WTC11 (cell line): ENCODE measurements around the gene GARS1. TPM values are rescaled to one million over a fixed set of nuclear protein-coding genes. Genes with fewer than 3 reads are reported as not detected.

Experiments used
- ATAC-seq: fragments of 200-7000 bp; cut with Tn5 transposase; 2 replicates; pipeline ENCODE4 v1.10.0; 2021; ENCODE audit warnings: mild to moderate bottlenecking, moderate library complexity
- CTCF ChIA-PET: fragments of 300-600 bp; sonication (Branson Sonifier 250); formaldehyde crosslinking; loops from one replicate; lab custom pipeline; 2021; ENCODE audit warnings: antibody characterized with exemption; lab: Charles Lee
- POLR2A ChIA-PET: fragments of 350-600 bp; sonication (Branson Sonifier 250); formaldehyde crosslinking; loops from one replicate; lab custom pipeline; 2021; ENCODE audit warnings: antibody characterized with exemption; lab: Charles Lee
- DNase-seq: peaks from one replicate; pipeline ENCODE4 v3.0.0; 2021; ENCODE audit warnings: low spot score
- H3K27ac Mint-ChIP-seq: 2 replicates; pipeline ENCODE4 v1.8.0; 2021; ENCODE audit warnings: mixed read lengths
- H3K27me3 Mint-ChIP-seq: 2 replicates; pipeline ENCODE4 v1.8.0; 2021; ENCODE audit warnings: low read depth, mild to moderate bottlenecking, moderate library complexity, mixed read lengths
- H3K36me3 Mint-ChIP-seq: 2 replicates; pipeline ENCODE4 v1.8.0; 2021; ENCODE audit warnings: mixed read lengths
- H3K4me1 Mint-ChIP-seq: 2 replicates; pipeline ENCODE4 v1.8.0; 2022; ENCODE audit warnings: mixed read lengths
- H3K4me3 Mint-ChIP-seq: 2 replicates; pipeline ENCODE4 v1.8.0; 2021; ENCODE audit warnings: mild to moderate bottlenecking, moderate library complexity, mixed read lengths
- H3K9me3 Mint-ChIP-seq: 2 replicates; pipeline ENCODE4 v1.8.0; 2021; ENCODE audit warnings: mixed read lengths
- AR ChIP-seq: fragments of 250-450 bp; sonication (Bioruptor Pico); IDR thresholded peaks from 2 replicates; pipeline ENCODE4 v1.9.0; 2021; ENCODE audit warnings: mild to moderate bottlenecking
- ARID4B ChIP-seq: sonication (generic); formaldehyde crosslinking; IDR thresholded peaks from 2 replicates; pipeline ENCODE4 v1.8.0; 2023; ENCODE audit warnings: missing genetic modification reagents, mild to moderate bottlenecking, borderline replicate concordance
- ATF2 ChIP-seq: sonication (generic); formaldehyde crosslinking; IDR thresholded peaks from 2 replicates; pipeline ENCODE4 v1.8.1; 2022; ENCODE audit warnings: low read depth, missing genetic modification reagents, borderline replicate concordance
- ATF3 ChIP-seq: sonication (generic); formaldehyde crosslinking; conservative IDR thresholded peaks from 2 replicates; pipeline ENCODE4 v1.8.1; 2022; ENCODE audit warnings: mild to moderate bottlenecking, missing genetic modification reagents
- FOXP1 ChIP-seq: sonication (generic); formaldehyde crosslinking; IDR thresholded peaks from 2 replicates; pipeline ENCODE4 v1.8.0; 2022; ENCODE audit warnings: missing genetic modification reagents, mild to moderate bottlenecking, moderate library complexity, borderline replicate concordance
- GRHL2 ChIP-seq: fragments of 250-450 bp; sonication (Bioruptor Pico); IDR thresholded peaks from 2 replicates; pipeline ENCODE4 v1.8.0; 2022; ENCODE audit warnings: mild to moderate bottlenecking, moderate library complexity; ENCODE audit not compliant: insufficient replicate concordance, severe bottlenecking
- HMGA2 ChIP-seq: fragments of 250-450 bp; sonication (Bioruptor Pico); IDR thresholded peaks from 2 replicates; pipeline ENCODE4 v1.4.0; 2021; ENCODE audit warnings: mild to moderate bottlenecking, moderate library complexity
- RELA ChIP-seq: sonication (generic); formaldehyde crosslinking; IDR thresholded peaks from 2 replicates; pipeline ENCODE4 v1.8.1; 2022; ENCODE audit warnings: missing genetic modification reagents, mild to moderate bottlenecking, borderline replicate concordance
- SP1 ChIP-seq: sonication (generic); formaldehyde crosslinking; conservative IDR thresholded peaks from 2 replicates; pipeline ENCODE4 v1.8.1; 2022; ENCODE audit warnings: missing genetic modification reagents
- TEAD4 ChIP-seq: sonication (generic); formaldehyde crosslinking; IDR thresholded peaks from 2 replicates; pipeline ENCODE4 v1.8.0; 2022; ENCODE audit warnings: mild to moderate bottlenecking, missing genetic modification reagents
- ZBTB43 ChIP-seq: sonication (generic); formaldehyde crosslinking; IDR thresholded peaks from 2 replicates; pipeline ENCODE4 v1.8.1; 2023; ENCODE audit warnings: mild to moderate bottlenecking, missing genetic modification reagents
- ZMAT4 ChIP-seq: fragments of 250-450 bp; sonication (Bioruptor Pico); IDR thresholded peaks from 2 replicates; pipeline ENCODE4 v1.9.0; 2021; ENCODE audit warnings: mild to moderate bottlenecking
- ZNF232 ChIP-seq: sonication (generic); formaldehyde crosslinking; IDR thresholded peaks from 2 replicates; pipeline ENCODE4 v1.8.0; 2022; ENCODE audit warnings: mild to moderate bottlenecking, missing genetic modification reagents
- ZNF396 ChIP-seq: fragments of 250-450 bp; sonication (Bioruptor Pico); IDR thresholded peaks from 2 replicates; pipeline ENCODE4 v1.8.0; 2021; ENCODE audit warnings: mild to moderate bottlenecking, moderate library complexity, borderline replicate concordance
- total RNA-seq: library from RNA; stranded (reverse); gene quantifications from 3 replicates; pipeline ENCODE4 v1.2.3, GENCODE V29; 2021

GARS1 gene
- total RNA-seq, 1 experiment from 2014 or later: 236 TPM

- no peak for TF ChIP-seq AR (CRISPR knock-in tag)
- no peak for TF ChIP-seq RELA
- TF ChIP-seq SP1 (CRISPR knock-in tag): no peak
- TF ChIP-seq ZNF396 (CRISPR knock-in tag): no peak
- TF ChIP-seq FOXP1 (CRISPR knock-in tag): no peak
- no peak for TF ChIP-seq TEAD4 (CRISPR knock-in tag)
- TF ChIP-seq HMGA2: no peak
- TF ChIP-seq, all 79 proteins: peak for 0
These were observed 57.5 kb downstream of the GARS1 start (continued) for GRCh38 chr7:30652132-30652531.

- CTCF ChIA-PET: interaction anchor here (1.3 kb wide), 1 partner anchor 89 kb away, joined by 3 read pairs; no protein-coding TSS in a partner anchor
- DNase-seq: no peak
- H3K36me3 Mint-ChIP-seq: no peaks in the 10 kb centered on the region
These were observed 58.3 kb downstream of the GARS1 start for GRCh38 chr7:30652698-30653641.

GRCh38 chr7:30654296-30655090 is 59.8 kb downstream of the GARS1 start:
- TF ChIP-seq GRHL2 (CRISPR knock-in tag) (no peak), ARID4B (CRISPR knock-in tag) (no peak), ZMAT4 (CRISPR knock-in tag) (no peak), ATF3 (CRISPR knock-in tag) (no peak), ZBTB43 (CRISPR knock-in tag) (no peak), ATF2 (CRISPR knock-in tag) (no peak)
- TF ChIP-seq, all 79 proteins: peak for 0
- H3K36me3 Mint-ChIP-seq: no peaks in the 10 kb centered on the region
- POLR2A ChIA-PET: no interaction called here
- ATAC-seq (no peak), DNase-seq (no peak)
- H3K27ac Mint-ChIP-seq: 0 out of 2 replicates have a peak overlapping the region, but pooled peaks have one; percentile 33
- peaks cover 5% of the 10 kb centered on the region for H3K4me1 Mint-ChIP-seq
- CTCF ChIA-PET: interaction anchor here (0.7 to 1.3 kb wide), 2 partner anchors 26 to 88 kb away, joined by 3 read pairs; no protein-coding TSS in a partner anchor
- H3K27me3 Mint-ChIP-seq: no peaks in the 10 kb centered on the region
- H3K4me3 Mint-ChIP-seq: no peak overlapping the region
- no peaks in the 10 kb centered on the region for H3K9me3 Mint-ChIP-seq

More at GRCh38 chr7:30652698-30653641, 58.3 kb downstream of the GARS1 start:
- H3K4me3 Mint-ChIP-seq: no peak overlapping the region
- H3K9me3 Mint-ChIP-seq: no peaks in the 10 kb centered on the region
- no peak overlapping the region for H3K27ac Mint-ChIP-seq
- no peaks in the 10 kb centered on the region for H3K27me3 Mint-ChIP-seq
- no peak for ATAC-seq
- no peak for TF ChIP-seq ZBTB43 (CRISPR knock-in tag)
- no peak for TF ChIP-seq ZNF232 (CRISPR knock-in tag)
- peaks cover 5% of the 10 kb centered on the region for H3K4me1 Mint-ChIP-seq
- POLR2A ChIA-PET: no interaction called here
